NCI-H1048 (cell line): Measurements from ENCODE around the gene PTRH2.
A peak's percentile ranks its signal among the peaks of the same experiment; 100 is the strongest.
"Not testable (repeated sequence)": the region's sequence is repeated elsewhere in the genome, so short reads cannot be mapped to it uniquely, and the experiment has no call there.

ENCODE experiments used
- DNase-seq: peaks from one replicate; lab custom pipeline; 2025; lab: John Stamatoyannopoulos, UW

Gene PTRH2

GRCh38 chr17:59707149-59707970, at the start of gene PTRH2, which contains the start of gene VMP1:
TSS of gene PTRH2 (minus strand) at chr17:59707430. CDS start at chr17:59697978, 9,452 bp downstream.
TSS of gene VMP1 (plus strand) at chr17:59707654. CDS start at chr17:59731447, 23,793 bp downstream.
- DNase-seq = peak; percentile 99

- no peak for DNase-seq
Observed at GRCh38 chr17:59756236-59756818, 49.1 kb upstream of the PTRH2 start.

- not testable (repeated sequence) for DNase-seq
Observed at GRCh38 chr17:59755069-59755468, 47.8 kb upstream of the PTRH2 start.

- no peak for DNase-seq
Observed at GRCh38 chr17:59754552-59754951, 47.3 kb upstream of the PTRH2 start.

- DNase-seq = peak; percentile 56
Observed at GRCh38 chr17:59753522-59754467, 46.6 kb upstream of the PTRH2 start.

- DNase-seq = no peak
Observed at GRCh38 chr17:59752922-59753321, 45.7 kb upstream of the PTRH2 start.

GRCh38 chr17:59752446-59752845, 45.2 kb upstream of the PTRH2 start:
- no peak for DNase-seq

GRCh38 chr17:59751955-59752413, 44.8 kb upstream of the PTRH2 start:
- no peak for DNase-seq

GRCh38 chr17:59748591-59748990, 41.4 kb upstream of the PTRH2 start:
- DNase-seq = no peak

- no peak for DNase-seq
Observed at GRCh38 chr17:59746849-59747445, 39.7 kb upstream of the PTRH2 start.

GRCh38 chr17:59745040-59745439, 37.8 kb upstream of the PTRH2 start:
- DNase-seq = no peak

- DNase-seq = no peak
Observed at GRCh38 chr17:59743842-59744241, 36.6 kb upstream of the PTRH2 start.

- DNase-seq = no peak
Observed at GRCh38 chr17:59737324-59737723, 30.1 kb upstream of the PTRH2 start.

- no peak for DNase-seq
Observed at GRCh38 chr17:59734226-59734625, 27.0 kb upstream of the PTRH2 start.

- DNase-seq = no peak
Observed at GRCh38 chr17:59733697-59734096, 26.5 kb upstream of the PTRH2 start.

- DNase-seq = no peak
Observed at GRCh38 chr17:59730268-59730834, 23.1 kb upstream of the PTRH2 start.

GRCh38 chr17:59727817-59728533, 20.7 kb upstream of the PTRH2 start:
- no peak for DNase-seq

GRCh38 chr17:59725691-59726090, 18.5 kb upstream of the PTRH2 start:
- no peak for DNase-seq

- DNase-seq = no peak
Observed at GRCh38 chr17:59723607-59724006, 16.4 kb upstream of the PTRH2 start.

GRCh38 chr17:59723041-59723440, 15.8 kb upstream of the PTRH2 start:
- DNase-seq = no peak

- DNase-seq = no peak
Observed at GRCh38 chr17:59722623-59723022, 15.4 kb upstream of the PTRH2 start.
